Measurements from ENCODE around the gene NEGR1. TPM values are rescaled to one million over a fixed set of nuclear protein-coding genes. Genes with fewer than 3 reads are reported as not detected.

NEGR1 gene
- total RNA-seq, 1 donor from 2014 or later = 0.58 TPM

GRCh38 chr1:71967670-71968069, 314.7 kb downstream of the NEGR1 start:
- H3K36me3 Mint-ChIP-seq (ENCODE audit: low read depth) = no peaks in the 10 kb centered on the region
- no peaks in the 10 kb centered on the region for H3K27me3 Mint-ChIP-seq (ENCODE audit: low read depth)
- H3K9me3 Mint-ChIP-seq = peaks cover 2% of the 10 kb centered on the region
- no peak for TF ChIP-seq CTCF (conservative IDR thresholded peaks at IDR 0.05)
- no peak overlapping the region for H3K27ac Mint-ChIP-seq (ENCODE audit: unreplicated experiment)
- H3K4me3 Mint-ChIP-seq = no peak overlapping the region
- DNase-seq (ENCODE audit: low read depth, low spot score) = no peak
- no peaks in the 10 kb centered on the region for H3K4me1 Mint-ChIP-seq

GRCh38 chr1:71964188-71964587, 318.2 kb downstream of the NEGR1 start:
- TF ChIP-seq CTCF (conservative IDR thresholded peaks at IDR 0.05) = no peak
- Mint-ChIP-seq H3K4me1 (peaks cover 8% of the 10 kb centered on the region), H3K36me3 (ENCODE audit: low read depth) (no peaks in the 10 kb centered on the region), H3K27me3 (ENCODE audit: low read depth) (no peaks in the 10 kb centered on the region), H3K9me3 (no peaks in the 10 kb centered on the region), H3K27ac (ENCODE audit: unreplicated experiment) (no peak overlapping the region), H3K4me3 (no peak overlapping the region)
- no peak for DNase-seq (ENCODE audit: low read depth, low spot score)

GRCh38 chr1:71956613-71957285, 325.6 kb downstream of the NEGR1 start:
- no peak overlapping the region for H3K27ac Mint-ChIP-seq (ENCODE audit: unreplicated experiment)
- DNase-seq (ENCODE audit: low read depth, low spot score) = no peak
- TF ChIP-seq CTCF (conservative IDR thresholded peaks at IDR 0.05) = no peak
- H3K9me3 Mint-ChIP-seq = no peaks in the 10 kb centered on the region
- no peak overlapping the region for H3K4me3 Mint-ChIP-seq
- H3K4me1 Mint-ChIP-seq = peaks cover under 1% of the 10 kb centered on the region
- H3K27me3 Mint-ChIP-seq (ENCODE audit: low read depth) = no peaks in the 10 kb centered on the region
- H3K36me3 Mint-ChIP-seq (ENCODE audit: low read depth) = no peaks in the 10 kb centered on the region

DNA sequence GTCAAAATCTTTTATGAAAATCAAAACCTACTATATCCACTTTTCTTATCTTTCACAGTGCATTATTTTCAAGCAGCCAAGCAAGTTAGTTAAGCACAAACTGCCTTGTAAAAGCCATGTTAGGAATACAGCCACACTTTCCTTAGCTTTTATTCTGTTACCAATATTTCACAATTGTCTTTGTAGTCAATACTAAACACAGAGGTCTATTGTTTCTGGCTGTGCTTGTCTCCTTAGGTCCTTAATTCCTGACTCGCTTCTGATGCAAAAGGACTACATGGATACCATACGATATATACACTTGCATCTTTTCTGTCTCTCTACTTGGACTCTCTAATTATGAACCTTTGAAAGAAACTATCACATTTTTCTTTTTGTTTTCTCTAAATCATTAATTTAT, 331.8 kb downstream of the NEGR1 start:
- no peaks in the 10 kb centered on the region for H3K36me3 Mint-ChIP-seq (ENCODE audit: low read depth)
- no peaks in the 10 kb centered on the region for H3K9me3 Mint-ChIP-seq
- H3K27me3 Mint-ChIP-seq (ENCODE audit: low read depth) = no peaks in the 10 kb centered on the region
- DNase-seq (ENCODE audit: low read depth, low spot score) = no peak
- no peak overlapping the region for H3K4me3 Mint-ChIP-seq
- no peak overlapping the region for H3K27ac Mint-ChIP-seq (ENCODE audit: unreplicated experiment)
- no peak for TF ChIP-seq CTCF (conservative IDR thresholded peaks at IDR 0.05)
- H3K4me1 Mint-ChIP-seq = no peaks in the 10 kb centered on the region

DNA sequence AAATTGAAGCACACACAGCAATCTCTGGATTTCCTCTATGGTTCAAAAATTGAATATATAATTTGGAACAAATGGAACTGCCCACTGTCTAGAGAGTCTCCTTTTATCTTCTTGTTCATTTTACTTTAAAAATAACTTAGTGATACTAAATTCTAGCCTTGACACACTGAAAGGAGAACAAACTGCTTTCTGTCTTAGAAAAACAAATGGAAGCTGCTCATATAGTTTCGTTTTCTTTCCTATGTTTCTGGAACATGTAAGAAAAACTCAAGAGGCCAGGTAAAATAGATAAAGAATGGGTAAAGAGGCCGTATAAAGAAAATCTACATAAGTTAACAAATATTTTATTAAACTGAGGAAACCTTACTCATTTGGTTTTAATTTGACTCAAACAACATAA, 332.7 kb downstream of the NEGR1 start:
- Mint-ChIP-seq H3K36me3 (ENCODE audit: low read depth) (no peaks in the 10 kb centered on the region), H3K27ac (ENCODE audit: unreplicated experiment) (no peak overlapping the region), H3K4me1 (no peaks in the 10 kb centered on the region), H3K9me3 (no peaks in the 10 kb centered on the region), H3K4me3 (no peak overlapping the region), H3K27me3 (ENCODE audit: low read depth) (no peaks in the 10 kb centered on the region)
- DNase-seq (ENCODE audit: low read depth, low spot score) = no peak
- TF ChIP-seq CTCF (conservative IDR thresholded peaks at IDR 0.05) = no peak
